Trophoblast cell (in vitro differentiated cells and primary cell): Measurements from ENCODE around the gene LRRC41.
A peak's percentile ranks its signal among the peaks of the same experiment; 100 is the strongest.

Experiments
- DNase-seq, 2 donors: peaks; one replicate each; pipeline ENCODE4 v3.0.0-alpha.2; 2016
- H2AFZ ChIP-seq: 2 replicates; pipeline ENCODE4 v1.6.1; 2013; ENCODE audit warnings: low read length, moderate library complexity, mild to moderate bottlenecking; ENCODE audit not compliant: insufficient read depth, poor library complexity
- H2AK5ac ChIP-seq: 2 replicates; pipeline ENCODE4 v1.6.1; 2013; ENCODE audit warnings: mild to moderate bottlenecking, low read length
- H2BK120ac ChIP-seq: 2 replicates; pipeline ENCODE4 v1.6.1; 2013; ENCODE audit warnings: low read length, mild to moderate bottlenecking, moderate library complexity; ENCODE audit not compliant: insufficient read depth, poor library complexity
- H2BK12ac ChIP-seq: 2 replicates; pipeline ENCODE4 v1.6.1; 2013; ENCODE audit warnings: mild to moderate bottlenecking, low read length, moderate library complexity
- H2BK5ac ChIP-seq: 2 replicates; pipeline ENCODE4 v1.6.1; 2013; ENCODE audit warnings: low read length, low read depth, moderate library complexity, mild to moderate bottlenecking; ENCODE audit not compliant: poor library complexity
- H3K14ac ChIP-seq: 2 replicates; pipeline ENCODE4 v1.6.1; 2013; ENCODE audit warnings: mild to moderate bottlenecking, low read length
- H3K18ac ChIP-seq: 2 replicates; pipeline ENCODE4 v1.6.1; 2013; ENCODE audit warnings: mild to moderate bottlenecking, low read length
- H3K23ac ChIP-seq: 2 replicates; pipeline ENCODE4 v1.6.1; 2013; ENCODE audit warnings: low read length
- H3K27ac ChIP-seq: 2 replicates; pipeline ENCODE4 v1.5.1; 2013; ENCODE audit warnings: low read depth, mild to moderate bottlenecking, inconsistent platforms, low read length, moderate library complexity
- H3K27me3 ChIP-seq: 2 replicates; pipeline ENCODE4 v1.6.1; 2013; ENCODE audit warnings: inconsistent platforms, mild to moderate bottlenecking, low read length, moderate library complexity; ENCODE audit not compliant: insufficient read depth
- H3K36me3 ChIP-seq, 2 experiments: 1 replicate in 1 of 2; 2 replicates in 1 of 2; pipeline ENCODE4 v1.6.1; 2013; ENCODE audit warnings: low read length in 2 of 2, mild to moderate bottlenecking in 2 of 2, moderate library complexity in 1 of 2; ENCODE audit not compliant: insufficient read depth in 2 of 2, control insufficient read depth in 1 of 2
- H3K4ac ChIP-seq: 2 replicates; pipeline ENCODE4 v1.6.1; 2013; ENCODE audit warnings: low read depth, mild to moderate bottlenecking, low read length, moderate library complexity
- H3K4me1 ChIP-seq, 2 experiments: 1 replicate in 1 of 2; 2 replicates in 1 of 2; pipeline ENCODE4 v1.6.1; 2013; ENCODE audit warnings: low read length in 2 of 2, mild to moderate bottlenecking in 2 of 2, moderate library complexity in 1 of 2; ENCODE audit not compliant: insufficient read depth in 2 of 2, control insufficient read depth in 1 of 2
- H3K4me2 ChIP-seq: 2 replicates; pipeline ENCODE4 v1.6.1; 2013; ENCODE audit warnings: inconsistent platforms, mild to moderate bottlenecking, low read length, moderate library complexity
- H3K4me3 ChIP-seq: 2 replicates; pipeline ENCODE4 v1.5.1; 2013; ENCODE audit warnings: mild to moderate bottlenecking, low read depth, low read length, inconsistent platforms
- H3K79me1 ChIP-seq: one replicate; pipeline ENCODE4 v1.6.1; 2013; ENCODE audit warnings: low read length
- H3K79me2 ChIP-seq: 2 replicates; pipeline ENCODE4 v1.6.1; 2013; ENCODE audit warnings: low read length, mild to moderate bottlenecking; ENCODE audit not compliant: control insufficient read depth, insufficient read depth, poor library complexity
- H3K9ac ChIP-seq: 2 replicates; pipeline ENCODE4 v1.6.1; 2013; ENCODE audit warnings: mild to moderate bottlenecking, low read length
- H3K9me3 ChIP-seq: 2 replicates; pipeline ENCODE4 v1.6.1; 2013; ENCODE audit warnings: low read depth, mild to moderate bottlenecking, control low read depth, inconsistent platforms, low read length; ENCODE audit not compliant: insufficient read depth
- H4K12ac ChIP-seq: 2 replicates; pipeline ENCODE4 v1.6.1; 2013; ENCODE audit warnings: low read depth, mild to moderate bottlenecking, low read length, moderate library complexity
- H4K8ac ChIP-seq: 2 replicates; pipeline ENCODE4 v1.6.1; 2013; ENCODE audit warnings: low read depth, mild to moderate bottlenecking, low read length, moderate library complexity
- H4K91ac ChIP-seq: one replicate; pipeline ENCODE4 v1.6.1; 2013; ENCODE audit warnings: low read depth, mild to moderate bottlenecking, low read length, moderate library complexity
- WGBS: extraction: QIAGEN DNeasy Blood & Tissue Kit; methylation state at CpG from one replicate; pipeline ENCODE4 v1.1.7; 2013; ENCODE audit warnings: missing lambda C conversion rate; ENCODE audit not compliant: insufficient read length, insufficient coverage; ENCODE audit errors: extremely low coverage; 5-methylcytosine and 5-hydroxymethylcytosine counted together

LRRC41 gene

DNA sequence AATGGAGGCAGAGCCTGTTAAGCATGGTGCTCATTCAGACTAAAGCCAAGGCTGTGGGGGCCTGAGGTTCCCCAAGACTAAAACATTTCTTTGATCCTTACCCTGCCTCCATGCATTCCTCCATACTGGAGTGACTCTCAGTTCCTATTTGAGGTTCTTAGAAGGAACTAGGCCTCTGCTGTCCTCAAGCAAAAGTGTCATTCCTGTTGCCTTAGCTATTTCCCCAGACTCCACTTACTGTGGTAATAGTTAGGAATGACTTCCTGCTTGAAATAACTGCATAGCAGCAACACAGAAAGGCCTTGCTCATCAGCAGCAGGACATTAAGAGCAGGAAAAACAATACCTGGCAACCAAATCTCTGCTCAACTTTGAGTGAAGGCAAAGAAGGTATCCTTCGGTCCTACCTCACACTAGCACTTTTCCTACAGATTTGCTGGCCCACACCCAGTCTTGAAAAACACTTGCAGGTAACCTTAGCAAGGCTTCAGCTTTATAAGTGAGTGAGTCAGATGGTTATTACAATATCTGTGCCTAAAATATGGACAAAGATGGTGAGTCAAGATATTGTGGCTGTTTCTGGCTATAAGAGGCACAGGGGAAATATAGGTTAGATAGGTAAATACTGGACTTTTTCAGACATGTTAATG is 14.8 kb downstream of the LRRC41 start:
- H4K8ac ChIP-seq, result no peak overlapping the region
- no CpG with 5 or more reads among the region's 1 CpG for WGBS
- H4K12ac ChIP-seq, result no peak overlapping the region
- H3K23ac ChIP-seq, result no peak overlapping the region
- H3K27me3 ChIP-seq, result no peaks in the 10 kb centered on the region
- peaks cover 18 to 31% of the 10 kb centered on the region in 2 experiments for H3K36me3 ChIP-seq
- H2BK120ac ChIP-seq, result no peak overlapping the region
- no peak overlapping the region for H3K18ac ChIP-seq
- H3K9ac ChIP-seq, result no peak overlapping the region
- H2AK5ac ChIP-seq, result no peak overlapping the region
- peaks cover 1% of the 10 kb centered on the region for H3K79me1 ChIP-seq
- DNase-seq, result peak; percentile 25 to 69
- H3K79me2 ChIP-seq, result no peaks in the 10 kb centered on the region
- H2BK5ac ChIP-seq, result no peak overlapping the region
- no peak overlapping the region for H2AFZ ChIP-seq
- peaks cover 2 to 7% of the 10 kb centered on the region in 2 experiments for H3K4me1 ChIP-seq
- no peak overlapping the region for H3K4me2 ChIP-seq
- H3K4ac ChIP-seq, result no peak overlapping the region
- no peak overlapping the region for H3K14ac ChIP-seq
- H4K91ac ChIP-seq, result no peak overlapping the region
- no peaks in the 10 kb centered on the region for H3K9me3 ChIP-seq
- peak overlapping the region; percentile 70 for H3K27ac ChIP-seq
- no peak overlapping the region for H2BK12ac ChIP-seq
- H3K4me3 ChIP-seq, result no peak overlapping the region

DNA sequence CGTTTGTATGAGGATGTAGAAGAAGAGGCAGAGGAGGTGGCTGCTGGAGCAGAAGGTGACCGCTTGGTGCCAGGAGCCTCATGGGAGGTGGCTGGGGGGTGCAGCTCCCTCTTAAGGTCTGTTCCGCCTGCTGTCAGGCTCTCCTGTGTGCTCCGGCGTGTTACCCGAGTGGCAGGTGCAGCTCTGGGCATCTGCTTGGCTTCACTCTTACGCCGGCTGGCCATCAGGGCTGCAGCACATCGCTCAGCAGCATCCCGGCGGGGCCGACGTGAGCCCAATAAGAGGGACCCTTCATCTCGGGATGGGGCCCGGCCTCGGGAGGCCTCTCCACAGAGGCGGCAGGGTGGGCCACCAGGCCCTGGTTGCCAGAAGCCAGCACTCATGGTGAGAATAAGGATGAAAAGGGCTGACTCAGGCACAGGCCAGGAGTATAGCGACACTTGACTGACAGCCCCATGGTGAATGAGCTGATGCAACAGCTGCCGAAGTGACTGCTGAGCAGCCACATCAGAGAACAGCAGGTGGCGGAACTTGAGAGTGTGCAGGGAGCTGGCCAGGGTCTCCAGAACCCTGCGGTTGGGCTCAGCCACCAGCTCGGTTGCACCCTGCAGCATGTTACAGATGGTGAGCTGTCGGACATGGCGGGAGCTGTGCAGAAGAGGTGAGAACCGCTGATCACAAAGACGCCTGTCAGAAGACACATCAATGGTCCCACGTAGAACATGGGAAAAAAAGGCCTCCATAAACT is 17.5 kb downstream of the LRRC41 start:
- H3K14ac ChIP-seq, result no peak overlapping the region
- no peaks in the 10 kb centered on the region for H3K27me3 ChIP-seq
- no peak overlapping the region for H3K4me3 ChIP-seq
- H4K91ac ChIP-seq, result peak overlapping the region; percentile 15
- H2AK5ac ChIP-seq, result no peak overlapping the region
- H2AFZ ChIP-seq, result no peak overlapping the region
- no peak overlapping the region for H3K4ac ChIP-seq
- no peaks in the 10 kb centered on the region for H3K9me3 ChIP-seq
- no peak overlapping the region for H3K4me2 ChIP-seq
- no peak overlapping the region for H3K27ac ChIP-seq
- H3K79me2 ChIP-seq, result no peaks in the 10 kb centered on the region
- no peak overlapping the region for H2BK5ac ChIP-seq
- H3K9ac ChIP-seq, result no peak overlapping the region
- H3K36me3 ChIP-seq, result peaks cover 21 to 39% of the 10 kb centered on the region in 2 experiments
- H3K79me1 ChIP-seq, result peaks cover 1% of the 10 kb centered on the region
- no peak overlapping the region for H4K8ac ChIP-seq
- no peak overlapping the region for H2BK120ac ChIP-seq
- no CpG with 5 or more reads among the region's 27 CpGs for WGBS
- H3K18ac ChIP-seq, result peak overlapping the region; percentile 33
- no peak overlapping the region for H3K23ac ChIP-seq
- DNase-seq, result no peak
- H4K12ac ChIP-seq, result no peak overlapping the region
- H3K4me1 ChIP-seq, result peaks cover 2 to 7% of the 10 kb centered on the region in 2 experiments
- no peak overlapping the region for H2BK12ac ChIP-seq

DNA sequence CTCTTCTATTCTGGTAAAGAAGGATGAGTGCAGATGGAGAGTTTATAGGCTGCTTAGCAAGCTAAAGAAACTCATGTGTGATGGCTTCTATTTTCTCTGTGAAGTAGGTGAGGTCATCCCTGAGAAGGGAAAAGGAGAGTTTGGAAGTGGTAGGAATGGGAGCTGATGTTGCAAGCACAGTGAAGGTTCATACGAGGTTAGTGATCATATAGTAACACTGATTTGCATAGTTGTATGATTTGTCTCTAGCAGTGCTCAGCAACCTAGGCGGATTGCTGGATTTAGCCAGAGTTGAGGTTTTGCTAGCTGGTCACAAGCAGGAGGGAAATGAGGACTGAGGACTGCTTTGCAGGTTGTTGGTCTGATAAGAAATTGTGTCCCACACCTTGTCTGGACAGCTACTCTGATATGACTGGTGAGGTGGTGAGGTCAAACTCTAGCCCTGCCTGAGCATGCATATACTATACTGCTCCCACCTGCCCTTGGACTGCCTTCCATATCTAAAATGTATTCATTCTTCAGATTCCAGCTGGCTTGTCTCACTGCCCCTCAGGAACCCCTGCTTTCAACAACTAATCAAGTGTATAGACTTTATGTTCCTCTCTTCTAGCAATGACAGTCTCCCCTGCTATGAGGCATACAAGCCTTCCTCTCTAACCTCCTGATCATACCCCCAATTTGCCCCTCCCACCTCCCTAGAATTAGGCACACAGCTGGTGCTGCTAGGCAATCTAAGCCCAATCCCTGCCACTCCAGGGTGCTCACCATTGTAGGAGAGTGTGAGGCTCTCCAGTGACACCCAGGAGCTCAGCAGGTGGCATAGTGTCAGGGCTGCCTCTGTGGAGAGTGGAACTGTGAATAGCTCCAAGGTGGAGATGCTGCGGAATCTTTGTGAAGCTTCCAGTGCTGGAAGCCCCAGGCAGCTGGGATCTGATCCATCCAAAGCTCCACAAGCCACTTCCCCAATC is 18.5 kb downstream of the LRRC41 start:
- peaks cover 27 to 48% of the 10 kb centered on the region in 2 experiments for H3K36me3 ChIP-seq
- no peak for DNase-seq
- WGBS, result no CpG with 5 or more reads among the region's 3 CpGs

GRCh38 chr1:46284058-46284457 is 19.4 kb downstream of the LRRC41 start:
- WGBS, result no CpG with 5 or more reads among the region's 1 CpG

More for the DNA sequence above, 18.5 kb downstream of the LRRC41 start:
- H2BK5ac ChIP-seq, result no peak overlapping the region
- peak overlapping the region; percentile 29 for H3K9ac ChIP-seq
- H3K27me3 ChIP-seq, result no peaks in the 10 kb centered on the region
- no peaks in the 10 kb centered on the region for H3K79me2 ChIP-seq
- H3K4me3 ChIP-seq, result no peak overlapping the region
- no peak overlapping the region for H2AK5ac ChIP-seq
- no peak overlapping the region for H2AFZ ChIP-seq
- no peak overlapping the region for H4K91ac ChIP-seq
- no peak overlapping the region for H3K18ac ChIP-seq
- H3K4ac ChIP-seq, result no peak overlapping the region
- H3K79me1 ChIP-seq, result peaks cover 1% of the 10 kb centered on the region
- no peak overlapping the region for H4K12ac ChIP-seq
- H2BK12ac ChIP-seq, result no peak overlapping the region
- H3K14ac ChIP-seq, result no peak overlapping the region
- H3K27ac ChIP-seq, result no peak overlapping the region
- H3K23ac ChIP-seq, result no peak overlapping the region
- H4K8ac ChIP-seq, result no peak overlapping the region
- H2BK120ac ChIP-seq, result no peak overlapping the region
- no peak overlapping the region for H3K4me2 ChIP-seq
- H3K4me1 ChIP-seq, result peaks cover 2 to 7% of the 10 kb centered on the region in 2 experiments
- no peaks in the 10 kb centered on the region for H3K9me3 ChIP-seq

More at GRCh38 chr1:46284058-46284457, 19.4 kb downstream of the LRRC41 start:
- Histone ChIP-seq H2BK5ac (no peak overlapping the region), H3K4ac (no peak overlapping the region), H4K91ac (no peak overlapping the region), H2BK12ac (no peak overlapping the region), H3K18ac (no peak overlapping the region), H3K4me3 (no peak overlapping the region), H3K4me1 (peaks cover 6 to 10% of the 10 kb centered on the region in 2 experiments), H2AFZ (no peak overlapping the region), H4K12ac (no peak overlapping the region), H3K14ac (no peak overlapping the region), H3K27ac (no peak overlapping the region), H3K27me3 (no peaks in the 10 kb centered on the region), H3K9me3 (no peaks in the 10 kb centered on the region), H3K36me3 (peaks cover 31 to 52% of the 10 kb centered on the region in 2 experiments), H3K79me1 (peaks cover 1% of the 10 kb centered on the region), H3K9ac (no peak overlapping the region), H4K8ac (no peak overlapping the region), H2BK120ac (no peak overlapping the region), H3K23ac (no peak overlapping the region), H3K79me2 (no peaks in the 10 kb centered on the region), H2AK5ac (no peak overlapping the region), H3K4me2 (no peak overlapping the region)
- no peak for DNase-seq
